HG03575 (cell line): ENCODE measurements around the gene TUBG2.
"Not testable (repeated sequence)": the region's sequence is repeated elsewhere in the genome, so short reads cannot be mapped to it uniquely, and the experiment has no call there.

Experiments
- ATAC-seq: cut with Tn5 transposase; IDR thresholded peaks from one replicate; pipeline ENCODE4 v1.9.1; 2021; ENCODE audit not compliant: unreplicated experiment, insufficient number of reproducible peaks, low FRiP score; ENCODE audit errors: extremely low read depth

The TUBG2 gene

DNA sequence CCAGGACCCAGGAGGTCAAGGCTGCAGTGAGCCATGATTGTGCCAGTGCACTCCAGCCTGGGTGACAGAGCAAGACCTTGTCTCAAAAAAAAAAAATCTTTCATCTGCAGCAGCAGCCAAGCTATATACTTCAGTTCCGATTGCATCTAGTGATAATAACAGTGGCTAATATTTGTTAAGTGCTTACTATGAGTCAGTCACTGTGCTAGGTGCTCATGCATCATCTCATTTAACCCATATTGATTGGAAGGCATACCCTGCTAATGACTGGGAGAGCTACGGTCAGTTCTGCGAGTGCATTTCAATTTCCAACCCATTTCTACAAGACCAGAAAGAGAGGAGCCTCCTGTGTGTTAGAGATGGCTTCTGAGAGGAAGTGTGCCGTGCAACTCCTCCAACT, 7.7 kb upstream of the TUBG2 start:
- no peak for ATAC-seq

DNA sequence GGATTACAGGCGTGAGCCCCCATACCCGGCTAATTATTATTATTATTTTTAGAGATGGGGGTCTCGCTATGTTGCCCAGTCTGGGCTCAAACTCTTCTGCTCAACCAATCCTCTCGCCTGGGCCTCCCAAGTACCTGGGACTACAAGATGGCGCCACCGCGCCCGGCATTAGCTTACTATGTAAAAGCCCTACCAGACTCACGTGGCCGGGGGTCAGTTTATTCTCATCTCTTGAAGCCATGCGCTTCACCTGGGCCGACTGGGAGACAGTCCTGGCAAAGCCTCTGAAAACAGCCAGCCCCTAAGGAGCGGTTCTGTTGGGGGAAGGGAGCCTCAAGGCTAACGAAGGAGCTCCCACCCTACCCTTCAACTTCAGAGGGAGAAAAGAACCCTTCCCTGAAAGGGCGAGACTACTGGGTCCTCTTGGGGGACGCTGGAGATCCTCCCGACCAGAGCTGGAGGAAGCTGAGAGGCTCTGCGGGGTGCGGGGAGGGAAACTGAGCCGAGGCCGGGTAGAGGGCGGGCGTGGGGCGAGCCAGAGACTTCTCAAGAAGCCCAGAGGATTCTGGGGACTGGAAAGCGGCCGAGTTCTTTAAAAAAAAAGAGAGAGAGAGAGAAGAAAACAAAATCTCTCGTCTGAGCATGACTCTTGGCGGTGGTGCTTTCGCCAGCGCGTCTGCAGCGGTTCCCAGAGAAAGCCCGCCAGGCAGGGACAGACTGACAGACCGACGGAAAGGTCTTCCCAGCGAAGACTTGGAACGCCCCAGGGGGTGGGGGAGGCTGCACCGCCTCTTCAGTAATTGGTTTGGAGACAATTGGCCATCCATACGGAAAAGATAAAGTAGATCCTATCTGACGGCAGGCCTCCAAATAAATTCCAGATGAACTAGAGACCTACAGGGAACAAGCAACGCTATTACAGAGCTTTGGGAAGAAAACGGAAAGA, 5.6 kb upstream of the TUBG2 start:
- ATAC-seq = no peak

DNA sequence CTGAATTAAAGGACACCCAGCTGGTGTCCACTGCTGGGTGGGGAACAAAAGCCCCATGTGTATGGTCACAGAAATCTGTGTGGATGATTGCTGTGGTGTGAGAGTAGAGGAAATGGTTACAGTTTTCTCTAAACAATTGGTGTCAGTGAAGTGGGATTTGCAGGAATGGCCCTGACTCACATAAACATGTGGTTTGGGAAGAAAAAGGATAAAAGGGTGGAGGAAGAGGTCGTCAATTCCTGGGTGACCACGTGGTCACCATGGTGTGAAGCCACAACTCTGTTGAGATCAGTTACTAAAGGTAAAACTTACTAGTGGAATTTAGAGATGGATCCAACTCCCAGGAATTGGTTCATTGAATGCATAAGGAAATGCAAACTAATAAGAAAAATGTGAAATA, 3.6 kb upstream of the TUBG2 start:
- no peak for ATAC-seq

DNA sequence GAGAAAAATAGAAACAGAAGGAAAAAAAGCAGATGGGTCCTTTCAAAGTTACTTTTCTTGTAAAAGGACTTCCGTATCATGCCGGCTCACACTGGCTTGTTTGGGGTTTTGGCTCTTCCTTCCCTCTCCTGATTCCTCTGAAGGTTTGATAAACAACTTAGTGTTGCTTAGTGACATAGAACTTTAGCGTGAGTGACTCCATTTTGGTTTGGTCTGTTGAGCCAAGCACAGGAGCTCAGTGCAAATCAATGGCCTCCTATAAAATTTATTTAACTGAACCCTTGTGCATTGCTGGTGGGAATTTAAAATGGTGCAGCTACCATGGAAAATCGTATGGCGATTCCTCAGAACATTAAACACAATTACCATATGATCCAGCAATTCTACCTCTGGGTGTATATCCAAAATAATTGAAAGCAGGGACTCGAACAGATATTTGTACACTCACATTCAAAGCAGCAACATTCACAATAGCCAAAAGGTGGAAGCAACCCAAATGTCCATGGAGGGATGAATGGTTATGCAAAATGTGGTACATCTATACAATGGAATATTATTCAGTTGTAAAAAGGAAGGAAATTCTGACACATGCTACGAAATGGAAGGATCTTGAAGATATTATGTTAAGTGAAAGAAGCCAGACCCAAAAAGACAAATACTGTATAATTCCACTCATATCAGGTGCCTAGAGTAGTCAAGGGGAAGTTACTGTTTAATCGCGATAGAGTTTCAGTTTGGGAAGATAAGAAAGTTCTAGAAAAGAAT, 1.1 kb upstream of the TUBG2 start:
- no peak for ATAC-seq

DNA sequence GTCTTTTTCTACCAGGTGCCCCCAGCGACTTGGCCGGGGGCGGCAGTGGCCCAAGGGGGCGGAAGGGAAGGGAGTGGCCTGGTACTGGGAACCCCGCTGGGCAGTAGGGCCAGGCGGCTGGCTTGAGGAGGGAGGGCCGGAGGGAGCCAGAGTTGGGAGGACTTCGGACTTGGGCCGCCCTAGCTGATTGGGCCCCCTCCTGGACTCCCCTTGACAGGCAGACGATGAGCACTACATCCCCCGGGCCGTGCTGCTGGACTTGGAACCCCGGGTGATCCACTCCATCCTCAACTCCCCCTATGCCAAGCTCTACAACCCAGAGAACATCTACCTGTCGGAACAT, 819 bp downstream of the TUBG2 start:
- not testable (repeated sequence) for ATAC-seq

DNA sequence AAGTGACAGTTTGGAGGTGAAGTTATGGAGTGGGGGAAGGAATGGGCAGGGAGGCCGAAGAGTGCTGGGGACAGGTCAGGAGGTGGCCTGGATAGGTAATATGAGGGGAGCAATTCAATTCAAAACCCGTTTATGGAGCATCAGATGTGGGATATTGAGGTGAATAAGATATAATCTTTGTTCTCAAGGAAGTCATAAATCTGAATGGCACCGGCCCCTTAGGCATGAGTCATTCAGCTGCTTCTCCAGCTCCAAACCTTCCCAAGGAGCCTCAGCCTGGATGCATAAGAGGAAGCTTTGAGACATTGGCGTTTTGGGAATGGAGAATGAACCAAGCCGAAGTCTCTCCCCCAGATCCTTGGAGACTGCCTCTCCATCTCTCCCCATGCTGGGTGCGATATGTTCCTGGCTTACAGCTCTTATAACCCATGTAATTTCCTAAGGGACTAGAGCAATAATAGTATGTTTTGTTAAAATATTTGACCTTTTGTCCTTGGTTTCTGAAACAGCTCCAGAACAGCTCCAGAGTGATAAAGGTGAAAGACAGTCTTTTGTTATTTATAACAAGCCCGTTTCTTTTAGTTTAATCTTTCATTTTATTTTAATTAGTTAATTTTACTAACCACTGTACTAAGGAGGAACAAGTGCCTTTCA, 1.7 kb downstream of the TUBG2 start:
- ATAC-seq = no peak

DNA sequence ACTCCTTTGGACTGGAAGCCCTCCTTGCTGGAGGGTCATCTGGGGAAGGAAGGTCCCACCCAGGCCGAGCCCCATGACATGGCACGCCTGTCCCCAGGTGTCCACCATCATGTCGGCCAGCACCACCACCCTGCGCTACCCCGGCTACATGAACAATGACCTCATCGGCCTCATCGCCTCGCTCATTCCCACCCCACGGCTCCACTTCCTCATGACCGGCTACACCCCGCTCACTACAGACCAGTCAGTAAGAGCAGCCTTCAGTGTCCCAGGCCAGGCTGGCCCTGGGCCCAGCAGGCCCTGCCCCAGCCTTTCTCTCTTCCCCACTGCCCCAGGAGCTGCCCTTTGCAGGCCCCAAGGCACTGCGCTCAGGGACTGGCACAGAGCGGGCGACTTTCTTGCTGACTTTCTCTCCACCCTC, 6.5 kb downstream of the TUBG2 start:
- ATAC-seq = no peak

DNA sequence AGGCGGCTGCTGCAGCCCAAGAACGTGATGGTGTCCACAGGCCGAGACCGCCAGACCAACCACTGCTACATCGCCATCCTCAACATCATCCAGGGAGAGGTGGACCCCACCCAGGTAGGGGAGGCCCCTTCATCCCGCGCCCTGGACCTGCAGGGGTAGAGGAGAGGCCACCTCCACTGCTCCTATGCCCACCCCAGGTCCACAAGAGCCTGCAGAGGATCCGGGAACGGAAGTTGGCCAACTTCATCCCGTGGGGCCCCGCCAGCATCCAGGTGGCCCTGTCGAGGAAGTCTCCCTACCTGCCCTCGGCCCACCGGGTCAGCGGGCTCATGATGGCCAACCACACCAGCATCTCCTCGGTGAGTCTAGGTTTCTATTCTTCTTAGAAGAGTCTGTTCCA, 7.0 kb downstream of the TUBG2 start:
- not testable (repeated sequence) for ATAC-seq

DNA sequence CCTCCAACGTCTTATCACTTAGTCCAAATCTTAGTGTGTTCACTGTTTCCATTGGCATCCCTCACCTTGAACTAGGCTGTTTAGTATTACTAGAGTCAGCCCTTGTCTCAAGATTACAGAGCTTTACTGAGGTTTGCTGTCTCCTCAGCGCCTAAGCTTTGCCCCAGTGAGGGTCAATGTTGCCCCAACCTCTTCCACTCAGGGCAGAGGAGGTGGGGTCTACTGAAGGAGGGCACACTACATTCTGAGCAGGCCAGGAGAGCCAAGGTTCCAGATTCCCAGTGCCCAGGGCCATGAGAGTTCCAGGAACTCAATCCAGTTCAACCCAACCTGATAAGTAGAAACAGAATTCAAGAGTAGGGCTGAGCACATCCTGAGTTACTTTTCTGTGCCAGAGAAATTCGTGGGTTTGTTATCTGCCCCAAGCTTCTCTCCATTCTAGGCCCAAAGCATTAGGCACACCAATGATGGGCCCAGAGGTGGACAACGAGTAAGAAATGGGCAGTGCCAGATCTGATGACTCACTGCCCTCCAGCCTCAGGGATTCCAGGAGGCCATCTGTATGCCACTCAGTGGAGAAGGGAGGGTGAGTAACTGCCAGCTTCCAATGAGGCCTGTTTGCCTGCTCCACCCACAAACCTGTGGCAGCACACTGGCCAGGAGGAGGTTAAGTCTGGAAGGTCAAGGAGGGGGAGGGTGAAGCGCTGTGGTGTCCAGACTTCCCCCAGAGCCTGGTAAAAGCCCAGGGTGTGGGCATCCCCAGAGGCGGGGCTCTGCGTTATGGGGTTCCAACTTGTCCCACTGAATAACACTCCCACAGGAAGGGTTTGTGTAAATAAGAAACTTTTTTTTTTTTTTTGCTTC, 8.2 kb downstream of the TUBG2 start:
- ATAC-seq = no peak

DNA sequence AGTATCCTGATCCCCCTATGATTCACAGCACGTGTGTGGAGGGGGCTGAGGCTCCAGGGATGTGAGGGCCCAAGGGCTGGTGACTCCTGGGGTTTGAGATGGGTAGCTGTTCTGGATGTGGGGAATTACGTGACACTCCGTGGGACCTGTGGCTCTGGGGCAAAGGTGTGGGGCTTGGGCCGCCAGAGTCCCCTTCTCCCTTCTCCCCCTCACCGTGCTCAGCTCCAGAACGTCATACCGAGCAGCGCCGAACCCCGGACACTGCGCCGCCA, 10.6 kb downstream of the TUBG2 start:
- no peak for ATAC-seq

DNA sequence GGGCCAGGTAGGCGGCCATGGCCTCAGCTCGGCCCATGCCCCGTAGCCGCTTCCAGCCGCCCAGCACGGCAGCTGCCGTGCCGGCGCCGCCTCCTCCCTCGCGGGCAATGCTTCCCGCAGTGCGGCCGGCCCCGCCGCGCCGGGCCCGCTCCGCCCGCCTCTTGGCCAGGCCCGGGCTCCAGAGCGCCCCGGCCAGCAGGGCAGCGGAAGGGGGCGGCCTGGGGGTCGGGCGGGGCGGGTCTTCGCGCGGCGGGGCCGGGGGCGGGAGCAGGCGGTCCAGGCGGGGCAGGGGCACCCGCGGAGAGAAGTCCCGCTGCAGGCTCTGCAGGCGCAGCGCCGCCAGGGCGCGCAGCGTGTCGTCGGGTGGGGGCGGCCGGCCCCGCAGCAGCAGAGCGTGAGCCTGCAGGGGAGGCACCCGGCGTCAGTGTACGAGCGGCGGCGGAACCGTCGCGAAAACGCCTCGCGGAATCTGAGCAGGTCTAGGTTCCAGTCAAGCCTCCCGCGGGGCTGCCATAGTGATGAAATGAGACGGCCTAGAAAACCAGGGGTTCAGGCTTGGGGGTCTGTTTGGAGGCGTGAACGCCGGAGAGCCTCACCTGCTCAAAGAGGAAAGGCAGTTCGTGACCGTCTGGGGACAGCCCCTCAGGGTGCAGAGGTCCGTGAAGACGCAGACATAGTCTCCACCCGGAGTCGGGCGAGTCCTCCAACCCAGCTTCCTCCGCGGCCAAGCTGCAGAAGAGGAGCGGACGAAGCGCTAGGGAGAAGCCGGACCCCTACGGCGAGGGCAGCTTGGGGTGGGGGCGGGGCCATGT, 11.1 kb downstream of the TUBG2 start:
- ATAC-seq = no peak

DNA sequence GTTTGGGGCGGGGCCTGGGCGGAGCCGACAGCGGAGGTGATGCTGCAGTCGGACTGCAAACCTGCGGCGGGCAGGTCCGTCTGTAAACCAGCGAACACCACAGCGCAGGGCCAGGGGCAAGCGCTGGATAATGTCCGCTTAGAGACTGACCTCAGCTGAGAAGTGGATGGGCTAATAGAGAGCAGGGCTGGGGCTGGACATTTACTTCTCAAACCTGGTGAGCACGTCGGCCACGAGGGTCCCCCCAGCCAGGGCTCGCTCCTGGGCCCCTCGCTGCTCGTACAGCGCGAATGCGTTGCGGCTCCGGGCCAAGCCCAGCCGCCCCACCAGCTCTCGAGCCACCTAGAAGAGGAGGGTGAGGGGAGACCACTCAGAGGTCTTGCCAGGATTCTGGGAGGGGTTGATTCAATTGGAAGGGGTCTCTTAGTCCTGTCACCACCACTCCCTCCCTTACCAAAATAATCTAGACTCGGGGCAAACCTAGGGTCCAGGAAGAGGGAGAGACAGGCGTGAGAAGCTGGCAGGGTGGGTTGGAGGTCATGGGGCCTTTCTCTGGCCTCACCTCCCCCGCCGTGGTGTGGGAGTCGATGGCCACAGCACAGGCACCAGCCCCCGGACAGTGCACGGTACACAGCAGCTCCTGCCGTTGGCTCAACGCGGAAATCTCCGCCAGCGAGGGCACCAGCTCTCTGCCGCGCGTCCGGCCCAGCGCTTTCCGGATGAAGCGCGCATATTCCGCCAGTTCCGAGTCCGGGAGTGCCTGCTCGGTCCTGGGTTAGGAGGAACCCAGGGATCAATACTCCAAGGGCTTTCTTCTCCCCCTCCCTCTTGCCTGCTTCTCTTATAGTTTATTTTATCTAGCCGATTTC, 11.9 kb downstream of the TUBG2 start:
- ATAC-seq = no peak

DNA sequence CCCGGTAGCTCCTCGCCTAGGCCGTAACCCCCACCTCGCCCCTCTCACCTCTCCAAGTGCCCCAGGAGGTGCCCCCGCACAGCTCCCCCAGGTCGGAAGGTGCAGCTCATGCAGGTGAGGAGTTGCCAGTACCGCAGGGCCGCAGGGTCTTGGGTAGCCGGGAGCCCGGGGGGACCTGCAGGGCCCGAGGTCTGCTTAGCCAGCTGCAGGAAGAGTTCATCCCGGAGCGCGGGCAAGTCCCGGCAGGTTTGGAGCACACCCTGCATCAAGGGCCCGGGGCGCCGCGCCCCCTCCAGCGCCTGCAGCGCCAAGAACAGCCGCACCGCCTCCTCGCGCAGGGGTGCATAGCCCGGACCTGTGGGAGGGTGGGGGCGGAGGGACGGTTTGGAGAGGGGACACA, 13.0 kb downstream of the TUBG2 start:
- no peak for ATAC-seq

DNA sequence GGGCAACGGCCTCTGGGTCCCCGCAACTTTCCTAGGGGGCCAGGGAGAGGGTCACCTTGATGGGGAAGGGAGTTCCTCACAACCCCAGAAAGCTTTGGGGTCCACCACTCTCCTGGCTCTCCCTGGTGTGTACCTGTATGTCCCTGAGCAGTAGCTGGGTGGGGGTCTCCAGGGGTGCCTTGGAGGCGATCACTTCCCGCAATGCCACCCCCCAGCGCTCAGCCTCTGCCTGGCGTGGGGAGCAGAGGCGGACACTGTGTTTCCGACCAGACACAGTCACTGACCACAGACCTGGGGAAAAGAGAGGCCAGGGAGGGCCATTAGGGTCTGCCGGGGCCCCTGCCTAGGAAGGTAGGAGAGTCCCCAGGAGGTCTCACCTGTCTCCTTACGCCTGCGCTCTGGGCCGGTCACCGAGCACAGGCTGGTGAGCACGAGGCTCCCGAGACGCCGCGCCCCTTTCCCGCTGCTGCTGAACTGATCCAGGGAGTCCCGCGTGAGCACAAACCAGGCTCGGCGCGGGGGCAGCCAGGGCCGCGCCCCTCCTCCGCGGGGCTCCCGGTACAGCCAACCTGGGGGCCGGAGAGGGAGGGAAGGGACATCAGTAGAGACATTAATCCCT, 14.3 kb downstream of the TUBG2 start:
- ATAC-seq = no peak

DNA sequence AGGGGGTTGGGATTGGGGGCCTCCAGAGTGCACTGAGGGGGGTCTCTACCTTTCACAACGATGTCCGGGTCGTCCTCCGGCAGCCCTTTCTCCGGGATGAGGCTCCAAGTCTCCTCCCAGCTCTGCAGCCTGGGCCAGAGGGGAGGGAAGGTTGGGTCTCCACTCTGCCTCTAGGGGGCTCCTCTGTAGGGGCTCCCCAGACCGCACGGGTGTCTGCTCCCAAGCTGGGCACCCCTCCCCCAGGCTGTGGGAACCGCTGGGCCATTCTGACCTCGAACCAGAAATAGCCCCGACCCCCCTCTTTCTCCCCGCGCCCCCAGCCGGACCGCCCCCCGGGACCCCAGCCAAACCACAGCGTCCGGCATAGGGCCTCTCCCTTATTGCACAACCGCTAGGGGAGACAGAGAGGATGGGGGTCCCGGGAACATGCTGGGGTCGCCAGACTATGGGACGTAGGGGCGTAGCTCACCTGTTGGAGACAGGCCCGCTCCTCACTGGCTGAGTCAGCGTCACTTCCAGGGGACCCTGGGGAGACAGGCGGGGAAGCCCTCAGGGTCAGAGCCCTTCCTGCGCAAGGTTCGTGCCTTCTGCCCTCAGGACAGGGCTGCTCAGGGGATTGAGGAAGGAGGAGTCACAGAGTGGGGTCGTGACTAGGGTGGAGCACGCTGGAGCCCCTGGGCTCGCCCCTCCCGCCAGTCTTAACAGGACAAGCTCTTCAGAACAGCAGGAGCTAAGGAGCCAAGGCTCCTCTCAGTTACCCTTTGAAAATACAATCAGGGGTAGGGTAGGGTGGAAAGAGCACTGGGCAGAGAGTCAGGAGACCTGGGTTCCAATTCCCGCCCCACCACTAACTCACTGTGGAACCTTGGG, 15.0 kb downstream of the TUBG2 start:
- ATAC-seq = no peak

DNA sequence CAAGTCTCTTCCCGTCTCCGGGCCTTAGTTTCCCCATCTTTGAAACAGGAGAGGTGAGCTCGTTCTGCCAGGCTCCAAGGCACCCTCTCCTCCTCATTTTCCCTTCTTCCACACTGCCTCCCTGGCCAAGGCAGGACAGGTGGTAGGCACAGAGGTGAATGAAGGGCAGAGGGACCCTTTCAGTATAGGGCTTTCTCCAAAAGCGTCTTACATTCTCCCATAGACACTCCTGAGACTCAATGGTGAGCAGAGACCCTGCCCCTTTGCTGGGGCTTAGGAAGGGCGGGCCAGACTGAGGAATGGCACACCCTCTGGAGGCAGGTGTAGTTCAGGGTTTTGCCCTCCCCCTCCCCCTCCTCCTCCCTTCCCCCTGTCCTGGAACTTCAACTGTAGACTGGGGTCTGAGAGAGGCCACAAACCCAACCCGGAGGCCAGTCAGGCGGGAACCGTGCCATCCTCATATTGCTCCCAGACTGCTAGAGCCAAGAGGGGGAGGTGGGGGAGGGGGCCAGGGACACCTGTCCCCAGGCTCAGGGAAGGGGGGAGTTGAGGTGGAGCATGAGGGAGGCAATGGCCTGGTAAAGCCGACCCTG, 15.8 kb downstream of the TUBG2 start:
- no peak for ATAC-seq
